GM18498 (cell line): ENCODE results near the gene PHACTR1.

Experiments
- ATAC-seq: cut with Tn5 transposase; IDR thresholded peaks from one replicate; pipeline ENCODE4 v1.9.1; 2021; ENCODE audit warnings: mild to moderate bottlenecking, moderate library complexity; ENCODE audit not compliant: unreplicated experiment

Gene PHACTR1

GRCh38 chr6:13058051-13058450, 341.5 kb downstream of the PHACTR1 start:
- ATAC-seq, result no peak

DNA sequence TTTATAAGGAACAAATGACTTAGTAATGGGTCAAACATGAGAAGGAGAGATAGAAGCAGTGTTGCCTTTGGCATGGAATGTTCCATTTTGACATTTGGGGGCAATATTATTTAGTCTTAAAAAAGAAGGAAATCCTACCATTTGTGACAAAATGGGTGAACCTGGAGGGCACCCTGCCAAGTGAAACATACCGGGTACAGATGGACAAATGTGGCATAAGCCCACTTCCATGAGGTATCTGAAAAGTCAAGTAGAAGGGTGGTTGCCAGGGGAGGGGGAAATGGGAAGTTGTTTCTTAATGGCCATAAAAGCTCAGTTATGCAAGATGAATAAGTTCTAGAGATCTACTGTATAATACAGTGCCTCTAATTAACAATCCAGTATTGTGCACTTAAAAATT, 342.5 kb downstream of the PHACTR1 start:
- ATAC-seq, result no peak

DNA sequence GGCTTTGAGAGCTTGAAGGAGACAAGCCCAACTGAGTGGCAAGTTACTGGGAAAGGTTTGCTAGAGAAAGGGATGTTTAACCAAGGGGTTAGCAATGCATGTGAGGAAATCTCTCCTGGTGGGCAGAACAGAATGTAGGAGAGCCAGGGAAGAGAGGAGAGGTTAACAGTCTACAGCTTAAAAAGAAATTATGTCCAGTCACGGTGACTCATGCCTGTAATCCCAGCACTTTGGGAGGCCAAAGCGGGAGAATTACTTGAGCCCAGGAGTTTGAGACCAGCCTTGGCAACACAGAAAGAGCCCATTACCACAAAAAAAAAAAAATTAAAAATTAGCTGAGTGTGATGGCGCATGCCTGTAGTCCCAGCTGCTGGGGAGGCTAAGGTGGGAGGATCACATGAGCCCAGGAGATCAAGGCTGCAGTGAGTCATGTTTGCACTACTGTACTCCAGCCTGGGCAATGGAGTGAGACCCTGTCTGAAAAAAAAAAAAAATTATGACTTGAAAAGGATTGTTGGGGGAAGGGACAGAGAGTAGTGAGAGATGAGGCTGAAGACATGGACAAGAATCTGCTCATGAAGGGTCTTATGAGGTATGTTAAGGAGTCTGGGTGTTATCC, 346.8 kb downstream of the PHACTR1 start:
- no peak for ATAC-seq

- no peak for ATAC-seq
Observed at GRCh38 chr6:13065581-13065980, 349.0 kb downstream of the PHACTR1 start.

DNA sequence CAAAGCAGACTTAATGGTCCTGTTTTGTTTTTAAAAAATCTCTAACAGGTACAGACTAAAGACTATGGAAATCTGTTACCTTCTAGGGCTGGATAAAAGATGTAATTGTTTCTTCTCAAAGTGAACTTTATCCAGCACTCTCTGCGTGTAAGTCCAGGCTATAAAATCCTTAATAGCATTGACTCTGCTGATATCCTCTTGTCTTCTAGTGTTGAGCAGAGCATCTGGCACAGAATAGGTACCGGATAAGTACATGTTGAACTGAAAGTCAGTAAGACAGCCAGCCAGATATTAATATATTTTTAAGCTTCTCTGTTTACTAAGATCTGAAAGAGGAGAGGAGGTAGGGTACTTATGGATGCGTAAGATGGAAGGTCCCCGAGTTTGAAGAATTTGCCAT, 349.5 kb downstream of the PHACTR1 start:
- no peak for ATAC-seq

GRCh38 chr6:13066820-13067219, 350.3 kb downstream of the PHACTR1 start:
- no peak for ATAC-seq

GRCh38 chr6:13068586-13069210, 352.1 kb downstream of the PHACTR1 start:
- no peak for ATAC-seq

GRCh38 chr6:13071550-13072345, 355.2 kb downstream of the PHACTR1 start:
- ATAC-seq, result no peak

GRCh38 chr6:13072686-13073347, 356.2 kb downstream of the PHACTR1 start:
- ATAC-seq, result no peak

DNA sequence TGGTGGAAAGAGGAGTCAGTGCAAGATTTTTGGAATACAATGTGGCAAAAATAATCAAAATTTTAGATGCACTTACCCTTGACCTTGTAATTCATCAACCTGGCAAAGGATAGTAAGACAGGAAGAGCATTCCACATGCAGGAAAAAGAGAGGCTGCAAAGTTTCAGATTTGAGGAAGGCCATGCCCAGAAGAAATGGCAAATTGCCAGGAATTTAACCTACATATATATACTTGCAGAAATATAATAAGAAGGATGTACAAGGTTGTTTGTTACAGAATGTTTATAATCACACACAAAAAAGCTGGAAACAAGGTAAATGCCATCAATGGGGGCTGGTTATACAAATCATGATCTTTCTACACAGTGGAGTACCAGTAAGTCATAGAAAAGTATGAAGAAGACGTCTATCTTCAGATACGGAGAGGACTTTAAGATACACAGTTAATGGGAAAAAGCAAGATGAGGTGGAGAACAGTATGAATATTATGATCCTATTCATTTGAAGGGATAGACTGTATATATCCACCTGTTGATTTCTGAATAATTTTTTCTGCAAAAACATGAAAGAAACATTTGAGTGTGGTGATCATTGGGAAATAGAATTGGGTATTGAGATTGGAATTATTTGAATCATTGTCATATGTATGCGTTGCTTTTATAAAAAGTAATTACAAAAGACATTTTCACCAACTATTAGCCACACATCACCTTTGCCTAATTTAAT, 358.0 kb downstream of the PHACTR1 start:
- ATAC-seq, result no peak

- ATAC-seq, result no peak
Observed at GRCh38 chr6:13075141-13075845, 358.7 kb downstream of the PHACTR1 start.

DNA sequence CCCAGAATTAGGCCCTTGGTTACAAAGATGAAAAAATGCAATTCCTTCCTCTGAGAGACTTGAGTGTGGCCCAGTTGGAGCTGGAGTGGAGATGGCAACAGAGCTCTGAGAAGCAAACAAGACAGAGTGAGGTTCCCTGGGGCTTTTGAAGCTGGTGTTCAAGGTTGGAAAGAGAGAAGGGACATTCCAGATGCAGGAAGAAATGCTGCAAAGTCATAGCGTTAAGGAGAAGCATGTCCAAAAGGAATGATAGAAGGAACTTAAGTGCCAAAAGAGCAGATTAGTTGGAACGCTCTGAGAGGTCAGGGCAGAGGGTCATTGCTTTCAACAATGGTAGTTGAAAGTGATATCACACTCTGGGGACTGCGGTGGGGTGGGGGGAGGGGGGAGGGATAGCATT, 360.0 kb downstream of the PHACTR1 start:
- no peak for ATAC-seq

DNA sequence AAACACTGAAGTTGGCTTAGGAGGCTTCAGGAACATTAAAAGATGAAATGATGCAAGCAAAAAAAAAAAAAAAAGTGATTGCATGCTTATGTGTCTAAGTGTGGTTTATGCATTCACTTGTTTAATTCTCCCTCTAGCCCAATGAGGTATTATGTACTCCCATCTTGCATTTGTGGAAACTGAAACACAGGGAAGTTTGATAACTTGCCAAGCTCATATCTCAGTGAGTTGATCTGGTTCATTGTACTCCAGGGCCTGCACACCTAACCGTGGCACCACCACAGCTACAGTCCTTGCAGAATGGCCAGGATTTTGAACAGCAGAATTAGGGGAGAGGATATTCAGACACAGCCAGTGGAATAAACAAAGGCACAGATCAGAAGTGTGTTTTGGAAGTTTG, 360.6 kb downstream of the PHACTR1 start:
- ATAC-seq, result no peak

GRCh38 chr6:13079096-13079723, 362.6 kb downstream of the PHACTR1 start:
- ATAC-seq, result no peak

GRCh38 chr6:13080462-13081188, 364.1 kb downstream of the PHACTR1 start:
- ATAC-seq, result no peak

GRCh38 chr6:13081189-13081563, 364.6 kb downstream of the PHACTR1 start:
- no peak for ATAC-seq

- ATAC-seq, result no peak
Observed at GRCh38 chr6:13089296-13089994, 372.9 kb downstream of the PHACTR1 start.

DNA sequence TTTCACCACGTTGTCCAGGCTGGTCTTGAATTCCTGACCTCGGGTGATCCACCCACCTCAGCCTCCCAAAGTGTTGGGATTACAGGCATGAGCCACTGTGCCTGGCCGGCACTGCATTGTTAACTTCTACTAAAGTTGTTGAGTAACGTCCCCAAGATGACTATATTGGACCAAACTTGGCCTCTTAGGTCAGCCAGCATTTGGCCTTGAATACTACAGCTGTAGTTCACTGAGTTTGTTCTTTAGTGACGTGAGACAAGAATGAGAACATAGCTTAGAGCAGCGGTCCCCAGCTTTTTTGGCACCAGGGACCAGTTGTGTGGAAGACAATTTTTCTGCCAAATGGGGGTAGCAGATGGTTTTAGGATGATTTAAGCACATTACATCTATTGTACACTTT, 374.6 kb downstream of the PHACTR1 start:
- ATAC-seq, result no peak
